Measurements from ENCODE around the gene CIB2. TPM values are rescaled to one million over a fixed set of nuclear protein-coding genes. Genes with fewer than 3 reads are reported as not detected.

The CIB2 gene
- polyA plus RNA-seq, 1 donor (not counting 4 experiments of a cell fraction or from before 2014, with no cell fraction given): 4.1 TPM

DNA sequence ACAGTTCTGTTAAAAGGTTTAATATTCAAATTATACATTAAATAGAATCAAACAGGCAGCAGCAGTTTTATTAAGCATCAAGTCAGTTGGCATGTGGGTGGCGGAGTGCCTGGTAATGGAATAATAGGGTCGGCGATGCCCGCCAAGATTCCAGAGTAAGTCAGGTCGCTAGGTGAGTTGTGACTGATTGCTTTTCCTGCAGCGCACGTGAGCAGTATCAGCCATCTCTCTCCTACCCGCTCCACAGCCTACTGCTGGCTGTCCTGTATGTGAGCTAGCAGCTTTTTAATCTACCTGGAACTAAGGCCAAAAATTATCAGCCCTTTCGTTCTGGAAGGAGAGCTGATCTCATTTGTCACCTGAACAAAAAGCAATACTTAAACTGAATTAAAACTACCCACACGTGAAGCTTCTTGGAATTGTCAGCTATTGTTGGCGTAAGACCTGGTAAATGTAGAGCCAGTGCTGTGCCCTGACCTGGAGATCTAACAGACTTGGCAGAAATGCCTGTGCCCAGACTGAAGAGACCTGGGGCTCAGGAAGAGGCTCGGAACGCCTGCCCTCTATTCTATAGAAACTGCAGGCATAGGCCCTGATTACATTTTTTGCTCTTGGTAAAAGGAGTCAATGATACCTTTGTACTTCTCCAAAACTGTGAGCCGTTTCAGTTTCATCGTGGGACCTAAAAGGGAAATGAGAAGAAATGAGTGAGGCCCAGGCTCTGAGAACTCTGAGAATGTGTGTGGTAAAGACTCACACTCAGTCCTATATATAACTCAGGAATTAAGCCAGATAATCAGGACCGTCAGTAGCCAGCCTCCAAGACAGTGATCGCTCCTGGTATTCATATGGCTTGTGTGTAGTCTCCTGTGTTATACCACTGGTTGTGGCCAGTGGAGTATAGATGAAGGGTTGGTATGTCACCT lies 39.9 kb upstream of the CIB2 start:
- H3K36me3 ChIP-seq (ENCODE audit: control insufficient read depth in 2 of 2, extremely low read depth in 1 of 2, insufficient read depth in 2 of 2, low read length in 2 of 2): peaks cover 14 to 17% of the 10 kb centered on the region in 2 experiments
- no peaks in the 10 kb centered on the region for H4K20me1 ChIP-seq (ENCODE audit: control insufficient read depth, extremely low read depth, insufficient read depth, low read length)
- no peak for TF ChIP-seq EZH2 (IDR thresholded peaks at IDR 0.05; ENCODE audit: low read length)
- TF ChIP-seq, protein P1, sequence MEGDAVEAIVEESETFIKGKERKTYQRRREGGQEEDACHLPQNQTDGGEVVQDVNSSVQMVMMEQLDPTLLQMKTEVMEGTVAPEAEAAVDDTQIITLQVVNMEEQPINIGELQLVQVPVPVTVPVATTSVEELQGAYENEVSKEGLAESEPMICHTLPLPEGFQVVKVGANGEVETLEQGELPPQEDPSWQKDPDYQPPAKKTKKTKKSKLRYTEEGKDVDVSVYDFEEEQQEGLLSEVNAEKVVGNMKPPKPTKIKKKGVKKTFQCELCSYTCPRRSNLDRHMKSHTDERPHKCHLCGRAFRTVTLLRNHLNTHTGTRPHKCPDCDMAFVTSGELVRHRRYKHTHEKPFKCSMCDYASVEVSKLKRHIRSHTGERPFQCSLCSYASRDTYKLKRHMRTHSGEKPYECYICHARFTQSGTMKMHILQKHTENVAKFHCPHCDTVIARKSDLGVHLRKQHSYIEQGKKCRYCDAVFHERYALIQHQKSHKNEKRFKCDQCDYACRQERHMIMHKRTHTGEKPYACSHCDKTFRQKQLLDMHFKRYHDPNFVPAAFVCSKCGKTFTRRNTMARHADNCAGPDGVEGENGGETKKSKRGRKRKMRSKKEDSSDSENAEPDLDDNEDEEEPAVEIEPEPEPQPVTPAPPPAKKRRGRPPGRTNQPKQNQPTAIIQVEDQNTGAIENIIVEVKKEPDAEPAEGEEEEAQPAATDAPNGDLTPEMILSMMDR (optimal IDR thresholded peaks at IDR 0.05 in 1 of 3, IDR thresholded peaks at IDR 0.05 in 1 of 3, conservative IDR thresholded peaks at IDR 0.05 in 1 of 3; ENCODE audit: extremely low read depth in 1 of 3, insufficient read depth in 2 of 3, low read length in 3 of 3): no peak
- no peak overlapping the region for H3K27ac ChIP-seq (ENCODE audit: control insufficient read depth, insufficient read depth, low read length)
- H3K4me1 ChIP-seq (ENCODE audit: control insufficient read depth, extremely low read depth, insufficient read depth, low read length): no peaks in the 10 kb centered on the region
- dilution Hi-C loops (cut with MboI; ENCODE audit: extremely low pct_ligation_motif_present, low sequenced_read_pairs): no loop called here
- DNase-seq (ENCODE audit: low read depth, low spot score) (no peak), FAIRE-seq (no peak)
- H3K4me3 ChIP-seq (ENCODE audit: control insufficient read depth in 2 of 3, extremely low read depth in 1 of 3, insufficient read depth in 2 of 3, low read depth in 1 of 3, low read length in 3 of 3): no peak overlapping the region
- no peaks in the 10 kb centered on the region for H3K79me2 ChIP-seq (ENCODE audit: control insufficient read depth, insufficient read depth, low read length)
- no peak overlapping the region for H2AFZ ChIP-seq (ENCODE audit: control insufficient read depth, low read length)
- no peak overlapping the region for H3K9ac ChIP-seq (ENCODE audit: control insufficient read depth, extremely low read depth, insufficient read depth, low read length)
- no peaks in the 10 kb centered on the region for H3K9me1 ChIP-seq (ENCODE audit: control insufficient read depth, extremely low read depth, insufficient read depth, low read length)
- H3K27me3 ChIP-seq (ENCODE audit: control insufficient read depth, extremely low read depth, insufficient read depth, low read length): no peaks in the 10 kb centered on the region
- H3K4me2 ChIP-seq (ENCODE audit: control insufficient read depth, extremely low read depth, insufficient read depth, low read depth, low read length): no peak overlapping the region
- H3K9me3 ChIP-seq (ENCODE audit: control insufficient read depth, low read depth, low read length): no peaks in the 10 kb centered on the region

DNA sequence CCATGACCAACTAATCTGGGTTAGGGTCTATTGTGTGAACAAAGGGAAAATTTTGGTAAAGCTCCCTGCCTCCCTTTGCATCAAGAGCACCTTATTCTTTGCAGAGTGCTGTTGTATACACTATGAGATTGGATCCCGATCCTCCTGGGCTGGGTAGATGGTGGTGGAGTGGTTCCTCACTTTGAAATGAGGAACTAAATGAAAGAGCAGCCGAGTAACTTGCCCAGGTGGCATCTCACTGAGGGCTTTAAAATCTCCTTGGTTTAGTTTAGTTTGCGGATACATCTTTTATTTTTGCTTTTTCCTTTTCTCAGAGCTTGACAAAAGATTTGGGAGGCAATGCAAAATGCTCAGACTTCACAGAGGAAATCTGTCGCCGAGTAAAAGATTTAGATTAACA lies 37.4 kb upstream of the CIB2 start:
- Histone ChIP-seq H3K4me2 (ENCODE audit: control insufficient read depth, extremely low read depth, insufficient read depth, low read depth, low read length) (no peak overlapping the region), H3K9me3 (ENCODE audit: control insufficient read depth, low read depth, low read length) (no peaks in the 10 kb centered on the region), H4K20me1 (ENCODE audit: control insufficient read depth, extremely low read depth, insufficient read depth, low read length) (no peaks in the 10 kb centered on the region), H3K9me1 (ENCODE audit: control insufficient read depth, extremely low read depth, insufficient read depth, low read length) (no peaks in the 10 kb centered on the region), H2AFZ (ENCODE audit: control insufficient read depth, low read length) (no peak overlapping the region), H3K79me2 (ENCODE audit: control insufficient read depth, insufficient read depth, low read length) (no peaks in the 10 kb centered on the region), H3K4me1 (ENCODE audit: control insufficient read depth, extremely low read depth, insufficient read depth, low read length) (no peaks in the 10 kb centered on the region), H3K4me3 (ENCODE audit: control insufficient read depth in 2 of 3, extremely low read depth in 1 of 3, insufficient read depth in 2 of 3, low read depth in 1 of 3, low read length in 3 of 3) (no peak overlapping the region), H3K36me3 (ENCODE audit: control insufficient read depth in 2 of 2, extremely low read depth in 1 of 2, insufficient read depth in 2 of 2, low read length in 2 of 2) (peaks cover 18 to 28% of the 10 kb centered on the region in 2 experiments), H3K27ac (ENCODE audit: control insufficient read depth, insufficient read depth, low read length) (no peak overlapping the region), H3K27me3 (ENCODE audit: control insufficient read depth, extremely low read depth, insufficient read depth, low read length) (no peaks in the 10 kb centered on the region), H3K9ac (ENCODE audit: control insufficient read depth, extremely low read depth, insufficient read depth, low read length) (no peak overlapping the region)
- no peak for TF ChIP-seq EZH2 (IDR thresholded peaks at IDR 0.05; ENCODE audit: low read length)
- TF ChIP-seq, protein P1 (optimal IDR thresholded peaks at IDR 0.05 in 1 of 3, IDR thresholded peaks at IDR 0.05 in 1 of 3, conservative IDR thresholded peaks at IDR 0.05 in 1 of 3; ENCODE audit: extremely low read depth in 1 of 3, insufficient read depth in 2 of 3, low read length in 3 of 3): no peak
- dilution Hi-C loops (cut with MboI; ENCODE audit: extremely low pct_ligation_motif_present, low sequenced_read_pairs): no loop called here
- FAIRE-seq (no peak), DNase-seq (ENCODE audit: low read depth, low spot score) (no peak)

Measured in keratinocyte (primary cell).